Memory B cell (primary cell): ENCODE measurements around the gene KRTAP23-1.

ENCODE experiments used
- ATAC-seq: fragments of 150-1000 bp; cut with Tn5 transposase; 2 replicates; pipeline ENCODE4 v1.10.0; 2021; ENCODE audit warnings: low read depth, mild to moderate bottlenecking, moderate library complexity
- DNase-seq, 2 donors: peaks; one replicate each; pipeline ENCODE4 v3.0.0; 2022; ENCODE audit warnings: low spot score in 2 of 2
- H3K27ac Mint-ChIP-seq: one replicate; pipeline ENCODE4 v1.8.0; 2022; ENCODE audit warnings: mild to moderate bottlenecking, moderate library complexity, mixed read lengths
- H3K27me3 Mint-ChIP-seq: one replicate; pipeline ENCODE4 v1.8.0; 2022; ENCODE audit warnings: mixed read lengths
- H3K36me3 Mint-ChIP-seq: one replicate; pipeline ENCODE4 v1.8.0; 2022; ENCODE audit warnings: mild to moderate bottlenecking, mixed read lengths
- H3K4me1 Mint-ChIP-seq: one replicate; pipeline ENCODE4 v1.8.0; 2022; ENCODE audit warnings: mixed read lengths
- H3K4me3 Mint-ChIP-seq: one replicate; pipeline ENCODE4 v1.8.0; 2022; ENCODE audit warnings: mild to moderate bottlenecking, moderate library complexity, mixed read lengths
- H3K9me3 Mint-ChIP-seq: one replicate; pipeline ENCODE4 v1.8.0; 2022; ENCODE audit warnings: mixed read lengths

The KRTAP23-1 gene, protein sequence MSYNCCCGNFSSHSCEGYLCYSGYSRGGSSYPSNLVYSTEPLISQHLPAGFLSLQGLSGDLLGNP

DNA sequence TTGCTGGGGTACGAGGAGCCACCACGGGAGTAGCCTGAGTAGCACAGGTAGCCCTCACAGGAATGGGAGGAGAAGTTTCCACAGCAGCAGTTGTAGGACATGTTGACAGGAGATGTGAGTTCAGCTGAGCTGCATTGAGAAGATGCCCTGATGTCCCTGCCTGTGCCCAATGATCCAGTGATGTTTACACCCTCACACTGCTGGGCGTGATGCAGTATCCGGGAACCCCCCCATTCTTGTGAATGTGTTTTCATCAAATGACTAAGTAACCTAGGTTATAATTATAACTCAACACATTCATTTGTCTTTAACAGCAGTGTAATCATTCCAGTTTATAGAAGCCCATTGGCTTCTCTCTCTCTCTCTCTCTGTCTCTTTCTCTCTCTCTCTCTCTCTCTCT, at the start of gene KRTAP23-1:
Gene KRTAP23-1 (minus strand): TSS at position 101 of the 400 bp plus-strand sequence. CDS start 0 bp downstream, at position 101.
- no peaks in the 10 kb centered on the region for H3K36me3 Mint-ChIP-seq
- peaks cover 2% of the 10 kb centered on the region for H3K9me3 Mint-ChIP-seq
- no peak for DNase-seq
- ATAC-seq = no peak
- no peaks in the 10 kb centered on the region for H3K4me1 Mint-ChIP-seq
- no peak within 1 kb of the TSS for H3K4me3 Mint-ChIP-seq
- no peaks in the 10 kb centered on the region for H3K27me3 Mint-ChIP-seq
- no peak within 1 kb of the TSS for H3K27ac Mint-ChIP-seq

- Mint-ChIP-seq H3K4me3 (no peak within 1 kb of the TSS), H3K27me3 (no peaks in the 10 kb centered on the region), H3K4me1 (no peaks in the 10 kb centered on the region), H3K36me3 (no peaks in the 10 kb centered on the region), H3K9me3 (peaks cover 4% of the 10 kb centered on the region), H3K27ac (no peak within 1 kb of the TSS)
- ATAC-seq (no peak), DNase-seq (no peak)
Observed at GRCh38 chr21:30395731-30396130, 47.3 kb upstream of the KRTAP23-1 start, which contains the start of gene KRTAP13-1. Gene KRTAP13-1 (plus strand): TSS chr21:30396031. CDS start chr21:30396087, 56 bp downstream.

DNA sequence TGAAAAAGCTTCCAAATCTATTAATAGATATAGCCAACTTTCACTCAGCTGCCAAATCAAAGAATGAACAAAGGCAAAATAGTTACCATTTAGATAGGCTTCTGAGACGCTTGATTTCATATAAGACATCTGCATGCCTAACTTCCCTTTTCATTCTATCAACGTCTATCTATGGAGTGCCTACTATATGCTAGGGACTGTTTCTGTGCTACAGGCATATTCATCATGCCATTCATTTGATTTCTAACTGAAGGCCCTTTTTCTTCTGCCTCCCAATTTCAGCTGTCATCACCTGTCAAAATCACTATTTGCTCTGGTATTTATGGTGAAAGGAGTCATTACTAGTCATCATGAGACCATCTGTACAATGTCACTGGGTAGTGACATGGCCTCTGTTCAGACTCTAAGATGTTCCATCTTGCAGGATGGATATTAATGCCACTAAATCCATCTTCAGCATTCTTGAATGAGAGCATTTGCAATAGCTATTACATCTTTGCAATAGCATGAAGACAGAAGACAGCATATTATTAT, 43.2 kb upstream of the KRTAP23-1 start:
- Mint-ChIP-seq H3K36me3 (no peaks in the 10 kb centered on the region), H3K27me3 (no peaks in the 10 kb centered on the region), H3K4me3 (no peak overlapping the region), H3K9me3 (peaks cover 10% of the 10 kb centered on the region), H3K27ac (no peak overlapping the region), H3K4me1 (no peaks in the 10 kb centered on the region)
- DNase-seq = no peak
- ATAC-seq = no peak

GRCh38 chr21:30382201-30382600, 33.8 kb upstream of the KRTAP23-1 start:
- Mint-ChIP-seq H3K36me3 (no peaks in the 10 kb centered on the region), H3K9me3 (peaks cover 2% of the 10 kb centered on the region), H3K4me3 (no peak overlapping the region)

GRCh38 chr21:30372139-30372770, 23.8 kb upstream of the KRTAP23-1 start, which contains the start of gene KRTAP13-2:
Gene KRTAP13-2 (minus strand): TSS chr21:30372271. CDS start chr21:30372213, 58 bp downstream.
- Mint-ChIP-seq H3K27me3 (no peaks in the 10 kb centered on the region), H3K36me3 (no peaks in the 10 kb centered on the region), H3K4me3 (no peak within 1 kb of the TSS), H3K27ac (no peak within 1 kb of the TSS), H3K4me1 (no peaks in the 10 kb centered on the region), H3K9me3 (peaks cover 3% of the 10 kb centered on the region)
- ATAC-seq (no peak), DNase-seq (no peak)

More at GRCh38 chr21:30382201-30382600, 33.8 kb upstream of the KRTAP23-1 start:
- no peak for DNase-seq
- no peak for ATAC-seq
- Mint-ChIP-seq H3K27ac (no peak overlapping the region), H3K27me3 (no peaks in the 10 kb centered on the region), H3K4me1 (no peaks in the 10 kb centered on the region)

DNA sequence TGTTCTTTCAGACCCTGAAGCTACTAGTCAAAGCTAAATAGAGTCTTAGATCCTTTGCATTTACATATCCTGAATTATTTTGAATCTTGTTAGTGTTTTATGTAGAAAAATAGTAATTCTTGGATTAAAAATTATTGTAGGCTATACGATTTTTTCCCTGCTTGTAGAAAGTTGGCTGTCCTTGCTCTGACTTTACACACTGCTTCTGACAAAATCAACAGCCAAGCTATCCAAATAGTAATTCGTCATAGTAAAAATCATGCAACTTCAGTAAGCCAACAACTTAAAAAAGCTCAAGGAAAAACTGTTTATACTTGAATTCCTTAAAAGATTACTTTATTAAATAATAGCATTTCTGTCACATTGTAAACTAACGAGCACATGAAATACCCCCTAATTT, 7.5 kb upstream of the KRTAP23-1 start:
- H3K27ac Mint-ChIP-seq = no peak overlapping the region
- DNase-seq (no peak), ATAC-seq (no peak)
- no peaks in the 10 kb centered on the region for H3K4me1 Mint-ChIP-seq
- H3K27me3 Mint-ChIP-seq = no peaks in the 10 kb centered on the region
- no peaks in the 10 kb centered on the region for H3K36me3 Mint-ChIP-seq
- H3K4me3 Mint-ChIP-seq = no peak overlapping the region
- peaks cover 6% of the 10 kb centered on the region for H3K9me3 Mint-ChIP-seq

GRCh38 chr21:30354308-30355005, 6.1 kb upstream of the KRTAP23-1 start:
- Mint-ChIP-seq H3K27ac (no peak overlapping the region), H3K4me3 (no peak overlapping the region), H3K27me3 (no peaks in the 10 kb centered on the region), H3K36me3 (no peaks in the 10 kb centered on the region), H3K9me3 (peaks cover 6% of the 10 kb centered on the region), H3K4me1 (no peaks in the 10 kb centered on the region)
- ATAC-seq (no peak), DNase-seq (no peak)

DNA sequence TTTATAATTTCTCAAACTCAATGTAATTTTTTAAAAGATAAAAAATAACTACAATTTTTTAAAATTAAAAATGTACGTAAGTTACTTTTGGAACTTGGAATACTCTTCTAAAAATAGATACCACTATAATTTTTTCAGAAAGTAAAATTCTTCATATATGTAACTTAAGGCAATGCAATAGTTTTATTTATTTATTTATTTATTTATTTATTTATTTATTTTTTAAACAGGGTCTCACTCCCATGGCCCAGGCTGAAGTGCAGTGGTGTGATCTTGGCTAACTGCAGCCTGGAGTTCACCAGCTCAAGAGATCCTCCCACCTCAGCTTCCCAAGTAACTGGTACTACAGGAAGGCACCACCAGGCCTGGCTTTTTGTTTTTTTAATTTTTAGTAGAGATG, 3.1 kb upstream of the KRTAP23-1 start:
- H3K27me3 Mint-ChIP-seq = no peaks in the 10 kb centered on the region

DNA sequence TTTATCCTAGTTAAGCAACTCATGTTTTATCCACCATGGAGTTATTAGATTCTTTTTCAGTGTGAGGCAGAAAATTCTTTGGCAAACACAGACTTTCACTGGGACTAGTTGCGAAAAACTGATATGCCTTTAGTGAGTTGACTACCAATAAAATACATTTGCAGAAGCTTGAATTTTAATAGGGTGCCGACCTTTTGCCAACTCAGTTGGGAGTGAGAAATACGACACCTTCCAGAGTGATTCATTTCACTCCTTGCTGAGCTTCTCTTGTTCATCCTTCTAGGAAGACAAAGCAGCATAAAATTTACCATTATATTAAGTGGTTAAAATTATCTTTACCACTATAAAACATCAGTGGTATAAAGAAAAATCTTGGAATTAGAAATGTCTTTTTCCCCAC, 1.2 kb upstream of the KRTAP23-1 start:
- DNase-seq = no peak
- H3K27me3 Mint-ChIP-seq = no peaks in the 10 kb centered on the region
- no peaks in the 10 kb centered on the region for H3K36me3 Mint-ChIP-seq
- no peak overlapping the region for H3K4me3 Mint-ChIP-seq
- ATAC-seq = no peak
- no peak overlapping the region for H3K27ac Mint-ChIP-seq
- no peaks in the 10 kb centered on the region for H3K4me1 Mint-ChIP-seq
- peaks cover 6% of the 10 kb centered on the region for H3K9me3 Mint-ChIP-seq

More for the DNA sequence above, 3.1 kb upstream of the KRTAP23-1 start:
- Mint-ChIP-seq H3K4me1 (no peaks in the 10 kb centered on the region), H3K27ac (no peak overlapping the region), H3K4me3 (no peak overlapping the region), H3K36me3 (no peaks in the 10 kb centered on the region), H3K9me3 (peaks cover 6% of the 10 kb centered on the region)
- ATAC-seq = no peak
- DNase-seq = no peak

GRCh38 chr21:30345014-30345413, 3.4 kb downstream of the KRTAP23-1 start:
- DNase-seq (no peak), ATAC-seq (no peak)
- Mint-ChIP-seq H3K4me1 (no peaks in the 10 kb centered on the region), H3K27ac (no peak overlapping the region), H3K9me3 (no peaks in the 10 kb centered on the region), H3K36me3 (no peaks in the 10 kb centered on the region), H3K4me3 (no peak overlapping the region), H3K27me3 (no peaks in the 10 kb centered on the region)

DNA sequence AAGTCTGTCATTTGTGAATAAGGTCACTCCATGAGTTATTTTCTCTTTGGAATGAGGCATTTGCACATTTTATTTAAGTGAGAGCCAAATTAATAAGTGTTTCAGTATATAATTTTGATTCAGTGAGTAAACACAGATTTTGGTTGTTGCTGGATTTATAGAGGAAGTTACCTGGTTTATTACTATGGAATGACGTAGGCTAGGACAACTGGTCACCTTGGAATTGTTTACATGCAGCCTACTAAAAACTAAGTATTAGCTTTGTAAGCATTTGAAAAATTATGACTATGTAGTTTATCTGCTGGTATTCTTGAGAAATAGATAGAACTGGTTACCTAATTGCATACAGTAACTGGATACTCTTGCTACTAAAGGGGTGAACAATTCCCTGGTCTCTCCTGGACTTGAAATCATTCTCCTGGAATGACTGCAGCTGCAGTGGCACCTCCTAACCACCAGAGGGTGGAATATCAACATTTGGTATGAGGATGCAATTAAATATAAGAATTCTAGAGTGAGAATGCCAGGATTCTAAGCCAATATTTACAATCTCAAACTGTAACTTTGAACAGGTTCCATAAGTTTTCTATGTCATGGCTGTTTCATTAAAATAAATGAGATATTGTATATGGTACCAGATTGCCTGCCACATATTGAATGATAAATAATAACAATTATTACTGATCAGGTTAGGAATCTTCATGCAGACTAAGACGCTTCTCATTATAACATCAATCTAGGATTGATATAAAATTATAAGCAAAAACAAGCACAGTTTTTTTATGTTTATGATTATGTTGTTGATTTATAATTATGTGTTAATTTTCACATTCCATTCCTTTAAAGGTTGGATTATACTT, 7.5 kb downstream of the KRTAP23-1 start:
- Mint-ChIP-seq H3K36me3 (no peaks in the 10 kb centered on the region), H3K4me1 (no peaks in the 10 kb centered on the region), H3K27me3 (no peaks in the 10 kb centered on the region), H3K27ac (no peak overlapping the region), H3K9me3 (peaks cover 1% of the 10 kb centered on the region), H3K4me3 (no peak overlapping the region)
- DNase-seq (no peak), ATAC-seq (no peak)

GRCh38 chr21:30338717-30339116, 9.7 kb downstream of the KRTAP23-1 start:
- no peak for DNase-seq
- no peak overlapping the region for H3K4me3 Mint-ChIP-seq
- no peaks in the 10 kb centered on the region for H3K4me1 Mint-ChIP-seq
- no peaks in the 10 kb centered on the region for H3K27me3 Mint-ChIP-seq
- H3K36me3 Mint-ChIP-seq = no peaks in the 10 kb centered on the region
- no peak overlapping the region for H3K27ac Mint-ChIP-seq
- ATAC-seq = no peak
- H3K9me3 Mint-ChIP-seq = peaks cover 1% of the 10 kb centered on the region

DNA sequence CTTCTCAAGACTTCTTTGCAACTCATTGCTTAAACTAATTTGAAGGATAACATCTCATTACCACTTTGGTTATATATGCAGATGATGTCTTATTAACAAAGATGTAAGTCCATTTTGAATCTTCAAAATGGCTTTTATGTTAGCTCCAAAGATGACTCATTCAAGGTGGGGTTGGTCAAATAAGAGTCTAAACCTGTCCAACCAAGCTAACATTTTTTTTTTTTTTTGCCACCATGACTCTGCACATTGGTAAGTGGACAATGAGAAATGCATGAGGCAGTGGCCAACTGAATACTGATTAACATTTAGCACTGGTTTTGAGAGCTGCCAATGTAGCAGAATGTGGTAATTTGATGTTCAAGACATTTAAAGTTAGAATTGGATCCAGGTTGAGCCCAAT, 10.6 kb downstream of the KRTAP23-1 start:
- no peaks in the 10 kb centered on the region for H3K4me1 Mint-ChIP-seq

More for the DNA sequence above, 10.6 kb downstream of the KRTAP23-1 start:
- no peaks in the 10 kb centered on the region for H3K27me3 Mint-ChIP-seq
- DNase-seq (no peak), ATAC-seq (no peak)
- no peaks in the 10 kb centered on the region for H3K36me3 Mint-ChIP-seq
- peaks cover 1% of the 10 kb centered on the region for H3K9me3 Mint-ChIP-seq
- H3K4me3 Mint-ChIP-seq = no peak overlapping the region
- H3K27ac Mint-ChIP-seq = no peak overlapping the region
